GM12891 (cell line): Measurements from ENCODE around the gene ASTN2.

ENCODE experiments used
- POLR2A ChIP-seq: IDR thresholded peaks from 2 replicates; pipeline ENCODE4 v1.6.1; 2011; ENCODE audit warnings: low read depth, low read length, control low read depth
- POLR2AphosphoS5 ChIP-seq: IDR thresholded peaks from 2 replicates; pipeline ENCODE4 v1.6.1; 2011; ENCODE audit warnings: low read depth, low read length, control low read depth
- TAF1 ChIP-seq: IDR thresholded peaks from 2 replicates; pipeline ENCODE4 v1.6.1; 2011; ENCODE audit warnings: low read depth, low read length, control low read depth

GRCh38 chr9:116812231-116813030 is 602.4 kb downstream of the ASTN2 start:
- TF ChIP-seq POLR2A: no peak
- no peak for TF ChIP-seq POLR2AphosphoS5
- TF ChIP-seq TAF1: no peak
